Hepatocyte (in vitro differentiated cells): Measurements from ENCODE around the gene APBB1. TPM values are rescaled to one million over a fixed set of nuclear protein-coding genes. Genes with fewer than 3 reads are reported as not detected.

ENCODE experiments used
- DNase-seq: peaks from one replicate; pipeline ENCODE4 v3.0.0-alpha.2; 2016; ENCODE audit warnings: low spot score
- H2AFZ ChIP-seq: fragments of 200-600 bp; sonication (generic); 2 replicates; pipeline ENCODE4 v1.6.0; 2016; ENCODE audit warnings: antibody characterized with exemption, mild to moderate bottlenecking
- H3K27ac ChIP-seq: fragments of 200-600 bp; sonication (generic); 2 replicates; pipeline ENCODE4 v1.5.1; 2016; ENCODE audit warnings: mild to moderate bottlenecking
- H3K27me3 ChIP-seq: fragments of 200-600 bp; sonication (generic); 2 replicates; pipeline ENCODE4 v1.6.1; 2016
- H3K36me3 ChIP-seq: fragments of 200-600 bp; sonication (generic); replicated peaks from 2 replicates; pipeline ENCODE4 v1.5.1; 2016; ENCODE audit warnings: low read depth; ENCODE audit not compliant: insufficient read depth
- H3K4me1 ChIP-seq: fragments of 200-600 bp; sonication (generic); 2 replicates; pipeline ENCODE4 v1.5.1; 2016; ENCODE audit warnings: mild to moderate bottlenecking, moderate library complexity; ENCODE audit not compliant: insufficient read depth
- H3K4me2 ChIP-seq: fragments of 200-600 bp; sonication (generic); 2 replicates; pipeline ENCODE4 v1.6.0; 2016
- H3K4me3 ChIP-seq: fragments of 200-600 bp; sonication (generic); 2 replicates; pipeline ENCODE4 v1.5.1; 2016; ENCODE audit warnings: mild to moderate bottlenecking
- H3K79me2 ChIP-seq: fragments of 200-600 bp; sonication (generic); 2 replicates; pipeline ENCODE4 v1.6.0; 2017; ENCODE audit warnings: mild to moderate bottlenecking
- H3K9me2 ChIP-seq: fragments of 200-600 bp; sonication (generic); replicated peaks from 2 replicates; pipeline ENCODE4 v1.6.0; 2017; ENCODE audit warnings: mild to moderate bottlenecking; ENCODE audit not compliant: insufficient read depth
- H3K9me3 ChIP-seq: fragments of 200-600 bp; sonication (generic); 2 replicates; pipeline ENCODE4 v1.5.1; 2016; ENCODE audit warnings: low read depth, mild to moderate bottlenecking
- H4K20me1 ChIP-seq: fragments of 200-600 bp; sonication (generic); 2 replicates; pipeline ENCODE4 v1.6.0; 2016; ENCODE audit warnings: mild to moderate bottlenecking; ENCODE audit not compliant: insufficient read depth, poor library complexity, severe bottlenecking
- EZH2 ChIP-seq: fragments of 200-600 bp; sonication (generic); IDR thresholded peaks from 2 replicates; pipeline ENCODE4 v1.6.1; 2016; ENCODE audit warnings: antibody characterized with exemption, mild to moderate bottlenecking, borderline replicate concordance
- EZH2phosphoT487 ChIP-seq: fragments of 200-600 bp; sonication (generic); IDR thresholded peaks from one replicate; pipeline ENCODE4 v1.6.1; 2018; ENCODE audit warnings: antibody characterized with exemption, mild to moderate bottlenecking, low read depth, moderate library complexity; ENCODE audit not compliant: unreplicated experiment, severe bottlenecking
- WGBS: methylation state at CpG from one replicate; pipeline ENCODE4 v1.1.6; 2016; ENCODE audit warnings: low lambda C conversion rate; ENCODE audit errors: missing lambda C conversion rate; 5-methylcytosine and 5-hydroxymethylcytosine counted together
- polyA plus RNA-seq: library from polyadenylated mRNA; unstranded; fragments of >200 nt; fragmentation: Nextera tagmentation; extraction: Ambion mirVana; gene quantifications from 2 replicates; pipeline ENCODE4 v1.2.1, GENCODE V29; 2016
- total RNA-seq: library from RNA; depleted of rRNA; stranded (reverse); fragments of >200 nt; gene quantifications from 2 replicates; pipeline ENCODE4 v1.2.3, GENCODE V29; 2014
- TF ChIP-seq, protein P1 (sequence below): fragments of 200-600 bp; sonication (generic); IDR thresholded peaks from 2 replicates; pipeline ENCODE4 v1.5.1; 2016; ENCODE audit warnings: antibody characterized with exemption, mild to moderate bottlenecking; ENCODE audit not compliant: poor library complexity

The APBB1 gene
- total and polyA plus RNA-seq, 2 experiments from 2014 or later, result 33.0 to 41.5 TPM

DNA sequence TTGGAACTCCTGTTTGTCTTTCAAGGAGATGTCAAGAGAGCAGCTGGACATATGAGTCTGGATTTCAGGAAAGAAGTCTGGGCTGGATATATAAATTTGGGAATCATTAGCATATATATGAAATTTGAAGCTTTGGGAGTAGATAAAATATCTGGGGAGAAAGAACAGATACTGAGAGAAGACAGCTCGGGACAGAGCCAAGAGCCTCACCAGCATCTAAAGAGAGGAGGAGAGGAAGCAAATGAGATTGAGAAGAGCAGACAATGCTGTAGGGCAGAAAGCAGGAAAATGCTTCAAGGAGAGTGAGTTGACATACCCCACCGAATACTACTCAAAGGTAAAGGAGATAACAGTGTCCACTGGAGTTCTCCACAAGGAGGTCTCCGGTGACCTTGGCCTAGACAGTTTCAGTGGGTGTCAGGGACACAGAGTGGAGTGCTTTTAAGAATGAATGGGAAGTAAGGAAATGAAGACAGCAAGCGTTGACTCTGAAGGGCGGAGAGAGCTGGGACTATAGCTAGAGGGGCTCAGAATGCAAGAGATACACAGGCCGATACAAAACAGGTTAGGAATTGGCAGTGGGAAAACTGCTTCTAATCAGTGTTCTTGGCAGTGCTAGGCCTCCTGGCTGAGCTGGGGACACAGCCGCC lies 862 bp downstream of the APBB1 start:
- 30% methylated on average over 7 of the region's 7 CpGs for WGBS
- Histone ChIP-seq H3K4me3 (peak overlapping the region; percentile 97), H3K27ac (peak overlapping the region; percentile 89), H3K9me2 (no peaks in the 10 kb centered on the region), H3K36me3 (no peaks in the 10 kb centered on the region), H4K20me1 (no peaks in the 10 kb centered on the region), H2AFZ (peak overlapping the region; percentile 95), H3K4me1 (peaks cover 9% of the 10 kb centered on the region), H3K27me3 (no peaks in the 10 kb centered on the region), H3K4me2 (peak overlapping the region; percentile 78), H3K9me3 (no peaks in the 10 kb centered on the region), H3K79me2 (peaks cover 59% of the 10 kb centered on the region)
- TF ChIP-seq EZH2 (no peak), EZH2phosphoT487 (no peak)
- DNase-seq, result no peak

DNA sequence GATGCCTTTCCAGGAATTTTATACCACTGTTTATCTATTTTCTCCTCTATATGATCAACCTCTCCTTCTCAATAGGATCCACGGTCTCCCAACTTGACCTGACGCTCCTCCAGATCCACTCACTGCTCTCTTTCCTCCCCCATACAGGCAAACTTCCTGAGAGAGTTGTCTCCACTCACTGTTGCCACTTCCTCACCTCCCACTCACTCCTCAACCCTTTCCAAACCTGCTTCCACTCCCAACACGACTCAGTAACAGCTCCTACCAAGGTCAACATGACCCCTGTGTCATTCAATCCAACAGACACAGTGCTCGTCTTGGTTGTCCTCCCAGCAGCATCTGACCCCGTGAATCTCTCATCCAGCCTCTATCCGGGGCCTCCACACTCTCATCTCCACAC lies 3.1 kb downstream of the APBB1 start:
- H3K4me1 ChIP-seq, result peaks cover 9% of the 10 kb centered on the region
- WGBS, result 97% methylated on average over 6 of the region's 6 CpGs
- no peak for DNase-seq
- H3K27ac ChIP-seq, result no peak overlapping the region
- no peaks in the 10 kb centered on the region for H4K20me1 ChIP-seq
- H3K27me3 ChIP-seq, result no peaks in the 10 kb centered on the region
- no peaks in the 10 kb centered on the region for H3K9me3 ChIP-seq
- no peak for TF ChIP-seq EZH2phosphoT487
- TF ChIP-seq, protein P1, sequence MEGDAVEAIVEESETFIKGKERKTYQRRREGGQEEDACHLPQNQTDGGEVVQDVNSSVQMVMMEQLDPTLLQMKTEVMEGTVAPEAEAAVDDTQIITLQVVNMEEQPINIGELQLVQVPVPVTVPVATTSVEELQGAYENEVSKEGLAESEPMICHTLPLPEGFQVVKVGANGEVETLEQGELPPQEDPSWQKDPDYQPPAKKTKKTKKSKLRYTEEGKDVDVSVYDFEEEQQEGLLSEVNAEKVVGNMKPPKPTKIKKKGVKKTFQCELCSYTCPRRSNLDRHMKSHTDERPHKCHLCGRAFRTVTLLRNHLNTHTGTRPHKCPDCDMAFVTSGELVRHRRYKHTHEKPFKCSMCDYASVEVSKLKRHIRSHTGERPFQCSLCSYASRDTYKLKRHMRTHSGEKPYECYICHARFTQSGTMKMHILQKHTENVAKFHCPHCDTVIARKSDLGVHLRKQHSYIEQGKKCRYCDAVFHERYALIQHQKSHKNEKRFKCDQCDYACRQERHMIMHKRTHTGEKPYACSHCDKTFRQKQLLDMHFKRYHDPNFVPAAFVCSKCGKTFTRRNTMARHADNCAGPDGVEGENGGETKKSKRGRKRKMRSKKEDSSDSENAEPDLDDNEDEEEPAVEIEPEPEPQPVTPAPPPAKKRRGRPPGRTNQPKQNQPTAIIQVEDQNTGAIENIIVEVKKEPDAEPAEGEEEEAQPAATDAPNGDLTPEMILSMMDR, result no peak
- TF ChIP-seq EZH2, result no peak
- H2AFZ ChIP-seq, result no peak overlapping the region
- no peak overlapping the region for H3K4me2 ChIP-seq
- no peaks in the 10 kb centered on the region for H3K9me2 ChIP-seq
- H3K79me2 ChIP-seq, result peaks cover 65% of the 10 kb centered on the region
- H3K4me3 ChIP-seq, result no peak overlapping the region
- H3K36me3 ChIP-seq, result no peaks in the 10 kb centered on the region

DNA sequence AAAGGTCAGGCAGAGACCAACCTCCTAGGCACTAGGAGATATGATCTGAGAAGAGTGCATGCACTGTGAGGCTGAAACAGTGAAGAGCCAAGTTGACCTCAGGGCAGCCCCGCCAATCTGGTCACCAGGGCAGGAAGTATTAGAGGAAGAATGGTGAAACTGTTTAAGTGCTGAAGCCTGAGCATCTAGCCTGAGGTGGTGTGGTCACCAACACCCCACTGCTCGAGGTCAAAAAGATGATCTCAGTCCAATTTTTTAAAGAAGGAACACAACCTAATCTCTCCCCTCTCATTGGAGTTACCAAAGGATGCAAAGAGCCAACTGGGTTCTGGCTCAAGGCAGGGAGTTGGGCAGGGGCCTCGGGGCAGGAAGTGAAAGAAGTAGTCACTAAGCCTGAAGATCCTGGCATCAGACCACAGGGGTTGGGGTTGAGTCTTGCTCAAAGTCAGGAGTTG lies 4.0 kb downstream of the APBB1 start:
- Histone ChIP-seq H4K20me1 (no peaks in the 10 kb centered on the region), H3K27ac (no peak overlapping the region), H3K4me3 (no peak overlapping the region), H3K9me2 (no peaks in the 10 kb centered on the region), H3K9me3 (no peaks in the 10 kb centered on the region), H3K4me2 (peak overlapping the region; percentile 51), H2AFZ (no peak overlapping the region), H3K36me3 (no peaks in the 10 kb centered on the region), H3K27me3 (no peaks in the 10 kb centered on the region), H3K79me2 (peaks cover 57% of the 10 kb centered on the region), H3K4me1 (peaks cover 8% of the 10 kb centered on the region)
- WGBS, result 86% methylated on average over 3 of the region's 3 CpGs
- TF ChIP-seq, protein P1, result no peak
- TF ChIP-seq EZH2 (no peak), EZH2phosphoT487 (no peak)
- no peak for DNase-seq

DNA sequence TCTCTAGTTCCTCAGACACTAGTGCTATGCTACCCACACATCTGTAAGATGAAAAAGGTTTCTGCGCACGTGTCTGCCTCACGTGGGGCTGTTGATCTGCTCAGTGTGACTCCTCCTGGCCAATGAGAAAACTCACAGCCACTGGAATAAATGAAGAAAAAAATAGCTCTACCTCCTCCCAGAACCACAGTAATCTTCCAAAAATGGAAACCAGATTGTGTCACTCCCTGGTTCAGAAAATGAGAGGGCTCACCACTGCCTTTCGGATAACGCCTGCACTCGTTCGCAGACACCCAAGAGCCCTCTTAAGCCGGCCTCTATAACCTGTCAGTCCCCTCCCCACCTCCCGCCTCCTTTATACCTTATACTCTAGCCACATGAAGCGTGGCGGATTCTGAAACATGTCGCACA lies 5.1 kb downstream of the APBB1 start:
- no peak for DNase-seq
- whole genome bisulfite sequencing, result 78% methylated on average over 12 of the region's 12 CpGs
- Histone ChIP-seq H3K27ac (peak overlapping the region; percentile 66), H3K9me2 (no peaks in the 10 kb centered on the region), H4K20me1 (no peaks in the 10 kb centered on the region), H3K27me3 (no peaks in the 10 kb centered on the region), H3K79me2 (peaks cover 55% of the 10 kb centered on the region), H3K4me1 (peaks cover 6% of the 10 kb centered on the region), H3K4me3 (no peak overlapping the region), H3K9me3 (no peaks in the 10 kb centered on the region), H3K4me2 (peak overlapping the region; percentile 51), H2AFZ (no peak overlapping the region), H3K36me3 (no peaks in the 10 kb centered on the region)
- TF ChIP-seq, protein P1, result no peak
- no peak for TF ChIP-seq EZH2
- TF ChIP-seq EZH2phosphoT487, result no peak
